ENCODE data around the gene ABCA3. TPM values are rescaled to one million over a fixed set of nuclear protein-coding genes. Genes with fewer than 3 reads are reported as not detected.

ABCA3 gene
- total RNA-seq, 2 experiments from 2014 or later: 6.4 to 10.9 TPM

DNA sequence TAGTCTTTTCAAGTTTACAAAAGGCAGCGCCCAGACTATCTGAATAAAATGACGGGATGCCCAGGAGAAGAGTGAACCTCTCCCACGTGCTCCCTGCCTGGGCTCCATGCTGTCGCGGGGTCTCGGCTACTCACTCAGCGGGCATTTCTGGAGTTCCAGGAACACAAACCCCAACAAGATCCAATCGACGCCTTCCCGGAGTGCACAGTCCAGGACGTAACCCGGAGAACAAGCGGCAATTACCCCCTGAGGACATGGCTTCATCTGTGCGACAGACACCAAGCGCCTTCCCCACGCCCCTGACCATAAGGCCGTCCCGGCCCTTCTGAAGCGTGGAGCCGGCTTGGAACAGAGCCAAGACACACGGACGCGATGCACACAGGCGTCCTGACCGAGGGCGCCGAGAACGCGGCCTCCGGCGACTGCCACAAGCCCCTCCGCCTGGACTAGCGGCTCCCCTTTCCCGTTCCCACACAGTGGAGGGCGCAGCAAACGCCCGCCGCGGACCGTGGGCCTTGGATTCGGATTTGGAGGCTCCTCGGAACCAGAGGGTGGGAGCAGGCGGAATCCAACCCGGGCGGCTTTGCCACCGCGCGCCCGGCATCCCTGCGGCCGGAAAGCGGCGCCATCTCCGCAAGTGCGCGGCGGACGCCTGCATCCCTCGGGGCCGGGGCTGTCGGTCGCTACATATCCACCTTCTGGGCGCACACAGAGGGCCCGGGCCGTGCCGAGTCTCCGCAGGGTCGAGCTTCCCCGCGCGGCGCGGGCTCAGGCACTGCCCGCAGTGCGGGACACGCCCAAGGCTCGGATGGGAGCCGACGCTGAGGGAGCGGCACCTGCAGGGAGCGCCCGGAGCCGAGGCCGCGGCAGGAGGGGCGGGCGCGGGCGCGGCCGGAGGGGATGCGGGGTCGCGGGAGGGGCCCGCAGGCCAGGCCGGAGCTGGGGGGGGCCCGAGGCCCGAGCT is 725 bp downstream of the ABCA3 start:
- peak; percentile 50 for ATAC-seq
- Mint-ChIP-seq H3K4me1 (peaks cover 28% of the 10 kb centered on the region), H3K36me3 (peaks cover 2% of the 10 kb centered on the region), H3K9me3 (ENCODE audit: low read depth) (no peaks in the 10 kb centered on the region), H3K27me3 (peaks cover 27% of the 10 kb centered on the region), H3K4me3 (peak overlapping the region; percentile 74), H3K27ac (peak overlapping the region; percentile 54)
- CTCF ChIA-PET: interaction anchor here (0.6 to 1.2 kb wide), 23 partner anchors 8 to 588 kb away, joined by 3 to 8 read pairs (median 3); partner anchors contain the start of genes CCNF, E4F1, NTHL1 and TSC2
- DNase-seq: peak; percentile 58

DNA sequence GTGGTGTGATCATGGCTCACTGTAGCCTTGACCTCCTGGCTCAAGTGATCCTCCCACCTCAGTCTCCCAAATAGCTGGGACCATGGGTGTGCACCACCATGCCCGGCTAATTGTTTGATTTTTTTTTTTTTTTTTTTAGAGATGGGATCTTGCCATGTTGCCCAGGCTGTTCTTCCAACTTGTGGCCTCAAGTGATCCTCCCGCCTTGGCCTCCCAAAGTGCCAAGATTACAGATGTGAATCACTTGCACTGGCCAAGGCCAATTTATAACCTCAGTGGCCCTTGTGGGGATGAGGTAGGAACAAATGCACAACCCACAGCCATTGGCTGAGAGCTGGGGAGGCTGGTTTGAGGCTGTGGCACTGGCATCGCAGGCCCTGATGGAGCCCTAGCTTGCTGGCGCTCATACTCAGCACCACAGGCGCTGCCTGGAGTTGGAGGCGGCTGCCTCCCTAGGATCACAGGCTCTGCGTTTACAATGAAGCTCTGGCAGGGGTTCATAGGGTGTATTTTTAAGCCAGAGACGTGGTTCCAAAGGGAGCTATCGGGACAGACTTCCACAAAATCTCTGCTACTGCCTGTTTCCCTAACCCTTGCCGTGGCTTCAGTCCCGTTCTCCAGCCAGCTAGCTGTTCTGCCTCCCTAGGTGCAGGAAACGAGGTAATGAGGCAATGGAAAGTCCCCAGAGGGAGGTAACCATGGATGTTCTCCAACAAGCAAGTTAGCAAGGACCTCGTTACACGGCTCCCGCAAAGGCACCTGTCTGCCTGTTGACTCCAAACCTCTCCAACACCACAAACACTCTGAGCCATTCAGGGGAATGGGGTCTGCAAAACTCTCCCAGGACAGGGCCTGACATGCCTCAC is 2.9 kb downstream of the ABCA3 start:
- CTCF ChIA-PET: interaction anchor here (0.7 to 1.6 kb wide), 2 partner anchors 158 to 164 kb away, joined by 4 to 6 read pairs; no protein-coding TSS in a partner anchor

DNA sequence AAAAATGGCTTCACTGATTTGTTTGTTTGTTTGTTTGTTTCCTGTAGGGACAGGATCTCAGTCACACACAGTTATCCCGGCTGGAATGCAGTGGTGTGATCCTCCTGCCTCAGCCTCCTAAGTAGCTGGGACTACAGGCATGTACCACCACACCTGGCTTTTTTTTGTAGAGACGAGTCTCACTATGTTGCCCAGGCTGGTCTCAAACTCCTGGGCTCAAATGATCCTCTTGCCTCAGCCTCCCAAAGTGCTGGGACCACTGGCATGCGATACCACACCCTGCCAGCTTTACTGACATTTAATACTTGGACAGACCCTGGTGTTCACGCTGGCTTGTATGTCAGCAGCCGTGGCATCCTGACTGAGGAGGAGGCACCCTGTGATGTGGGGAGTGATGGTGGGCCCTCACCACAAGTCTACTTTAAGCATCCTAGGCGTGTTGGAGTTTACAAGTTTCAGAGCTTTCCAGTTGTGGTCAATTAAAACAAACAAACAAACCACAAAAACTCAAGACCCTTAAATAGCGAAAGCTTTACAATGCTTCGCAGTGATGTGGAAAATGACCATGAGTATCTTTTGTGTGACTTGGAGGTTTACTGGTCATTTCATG is 5.1 kb downstream of the ABCA3 start:
- Mint-ChIP-seq H3K4me3 (no peak overlapping the region), H3K27ac (no peak overlapping the region), H3K4me1 (peaks cover 17% of the 10 kb centered on the region)

More for the DNA sequence above, 2.9 kb downstream of the ABCA3 start:
- H3K36me3 Mint-ChIP-seq: peaks cover 2% of the 10 kb centered on the region
- H3K9me3 Mint-ChIP-seq (ENCODE audit: low read depth): no peaks in the 10 kb centered on the region
- peaks cover 8% of the 10 kb centered on the region for H3K27me3 Mint-ChIP-seq
- no peak overlapping the region for H3K4me3 Mint-ChIP-seq
- H3K27ac Mint-ChIP-seq: no peak overlapping the region
- DNase-seq: no peak
- H3K4me1 Mint-ChIP-seq: peaks cover 24% of the 10 kb centered on the region
- ATAC-seq: no peak

DNA sequence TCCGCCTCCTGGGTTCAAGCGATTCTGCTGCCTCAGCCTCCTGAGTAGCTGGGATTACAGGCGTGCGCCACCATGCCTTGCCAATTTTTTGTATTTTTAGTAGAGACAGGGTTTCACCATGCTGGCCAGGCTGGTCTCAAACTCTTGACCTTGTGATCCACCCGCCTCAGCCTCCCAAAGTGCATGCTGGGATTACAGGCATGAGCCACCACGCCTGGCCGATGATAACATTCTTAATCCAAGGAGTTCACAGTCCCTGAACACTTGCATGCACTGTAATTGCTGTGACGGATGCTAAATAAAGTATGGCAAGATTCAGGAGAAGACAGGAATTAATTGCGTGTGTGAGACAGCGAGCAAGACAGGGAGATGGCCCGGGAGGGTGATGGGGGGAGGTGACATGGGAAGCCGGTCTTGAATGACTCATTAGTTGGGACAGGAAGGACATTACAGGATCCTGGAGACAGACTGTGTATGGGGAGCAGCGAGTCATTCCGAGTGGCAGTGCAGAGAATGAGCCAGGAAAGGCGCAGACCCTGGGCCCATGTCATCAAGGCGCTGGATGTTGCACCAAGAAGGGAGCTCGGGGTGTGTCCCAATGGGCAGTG is 6.7 kb downstream of the ABCA3 start:
- Mint-ChIP-seq H3K27ac (no peak overlapping the region), H3K27me3 (peaks cover 16% of the 10 kb centered on the region), H3K4me3 (no peak overlapping the region), H3K36me3 (no peaks in the 10 kb centered on the region), H3K9me3 (ENCODE audit: low read depth) (no peaks in the 10 kb centered on the region), H3K4me1 (peaks cover 9% of the 10 kb centered on the region)
- CTCF ChIA-PET: no interaction called here
- no peak for DNase-seq
- no peak for ATAC-seq

More for the DNA sequence above, 5.1 kb downstream of the ABCA3 start:
- ATAC-seq: no peak
- Mint-ChIP-seq H3K36me3 (no peaks in the 10 kb centered on the region), H3K27me3 (peaks cover 16% of the 10 kb centered on the region), H3K9me3 (ENCODE audit: low read depth) (no peaks in the 10 kb centered on the region)
- CTCF ChIA-PET: no interaction called here
- no peak for DNase-seq

DNA sequence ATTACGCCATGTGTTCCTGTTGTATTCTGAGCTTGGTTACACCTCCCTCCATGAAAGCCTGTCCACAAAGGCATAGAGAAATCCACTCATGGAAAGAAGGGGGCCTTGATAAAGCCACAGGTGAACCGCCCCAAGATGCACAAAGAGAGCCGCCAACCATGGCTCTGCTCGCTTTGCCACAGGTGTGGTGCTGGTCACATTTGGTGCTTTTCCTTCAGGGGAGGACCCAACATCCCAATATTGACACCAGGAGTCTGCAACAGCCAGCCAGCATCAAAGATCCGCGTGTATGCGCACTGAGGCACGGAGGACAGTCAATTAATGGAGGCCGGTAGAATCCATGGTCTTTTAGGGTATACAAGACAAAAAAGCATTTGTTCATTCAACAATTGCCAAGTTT is 7.3 kb downstream of the ABCA3 start:
- ATAC-seq (no peak), DNase-seq (no peak)
- Mint-ChIP-seq H3K4me1 (peaks cover 6% of the 10 kb centered on the region), H3K9me3 (ENCODE audit: low read depth) (no peaks in the 10 kb centered on the region), H3K27ac (no peak overlapping the region), H3K36me3 (no peaks in the 10 kb centered on the region), H3K4me3 (no peak overlapping the region), H3K27me3 (peaks cover 16% of the 10 kb centered on the region)
- CTCF ChIA-PET: no interaction called here

DNA sequence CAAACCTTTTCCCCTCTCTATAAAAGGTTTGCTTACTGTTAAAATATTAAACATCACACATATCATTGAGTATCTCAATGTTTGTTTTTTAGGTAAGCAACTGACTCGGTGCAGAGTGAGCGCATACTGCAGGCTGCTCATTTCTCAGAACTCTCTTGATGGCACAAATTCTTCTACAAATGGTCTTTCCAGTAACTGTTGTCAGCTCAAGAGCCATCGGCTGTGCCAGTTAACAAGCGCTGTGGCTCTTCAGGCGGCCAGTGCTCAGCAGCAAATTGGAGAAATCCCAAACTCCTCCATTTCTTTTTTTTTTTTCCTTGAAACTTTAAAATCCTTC is 8.6 kb downstream of the ABCA3 start:
- DNase-seq: no peak
- Mint-ChIP-seq H3K36me3 (no peaks in the 10 kb centered on the region), H3K4me1 (peaks cover 4% of the 10 kb centered on the region), H3K4me3 (no peak overlapping the region), H3K27ac (no peak overlapping the region), H3K27me3 (peaks cover 16% of the 10 kb centered on the region), H3K9me3 (ENCODE audit: low read depth) (no peaks in the 10 kb centered on the region)
- CTCF ChIA-PET: interaction anchor here (0.9 kb wide), 1 partner anchor 8 kb away, joined by 3 read pairs; the partner anchor contains the start of gene ABCA3
- no peak for ATAC-seq

DNA sequence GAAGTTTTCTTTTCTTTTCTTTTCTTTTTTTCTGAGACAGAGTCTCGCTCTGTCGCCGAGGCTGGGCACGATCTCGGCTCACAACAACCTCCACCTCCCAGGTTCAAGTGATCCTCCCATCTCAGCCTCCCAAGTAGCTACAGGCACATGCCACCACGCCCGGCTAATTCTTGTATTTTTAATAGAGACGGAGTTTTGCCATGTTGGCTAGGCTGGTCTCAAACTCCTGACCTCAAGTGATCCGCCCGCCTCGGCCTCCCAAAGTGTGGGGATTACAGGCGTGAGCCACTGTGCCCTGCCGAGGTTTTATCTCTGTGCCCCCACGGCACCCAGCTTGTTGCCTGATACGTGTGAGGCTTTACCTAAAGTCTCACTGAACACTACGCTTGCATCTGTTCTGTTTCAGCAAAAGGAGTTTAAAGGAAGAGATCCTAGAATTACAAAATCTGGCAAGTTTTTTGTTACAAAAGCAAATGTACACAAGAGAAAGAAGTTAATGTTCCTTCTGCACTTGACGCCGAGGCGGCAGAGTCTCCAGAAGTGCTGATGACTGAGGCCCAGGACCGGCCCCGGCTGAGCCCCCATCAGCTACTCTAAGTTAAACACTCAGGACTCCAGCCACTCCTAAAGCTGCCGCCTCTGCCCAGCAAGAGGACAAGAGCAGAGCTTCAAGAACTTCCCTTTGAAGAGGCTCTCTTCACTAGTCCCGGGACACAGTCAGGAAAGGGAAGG is 9.2 kb downstream of the ABCA3 start:
- no peak overlapping the region for H3K27ac Mint-ChIP-seq
- H3K4me1 Mint-ChIP-seq: peaks cover 4% of the 10 kb centered on the region
- H3K27me3 Mint-ChIP-seq: peaks cover 16% of the 10 kb centered on the region
- ATAC-seq (no peak), DNase-seq (no peak)
- CTCF ChIA-PET: interaction anchor here (0.6 to 0.9 kb wide), 2 partner anchors 9 to 146 kb away, joined by 3 read pairs; partner anchors contain the start of gene ABCA3
- no peaks in the 10 kb centered on the region for H3K9me3 Mint-ChIP-seq (ENCODE audit: low read depth)
- H3K36me3 Mint-ChIP-seq: no peaks in the 10 kb centered on the region
- H3K4me3 Mint-ChIP-seq: no peak overlapping the region

DNA sequence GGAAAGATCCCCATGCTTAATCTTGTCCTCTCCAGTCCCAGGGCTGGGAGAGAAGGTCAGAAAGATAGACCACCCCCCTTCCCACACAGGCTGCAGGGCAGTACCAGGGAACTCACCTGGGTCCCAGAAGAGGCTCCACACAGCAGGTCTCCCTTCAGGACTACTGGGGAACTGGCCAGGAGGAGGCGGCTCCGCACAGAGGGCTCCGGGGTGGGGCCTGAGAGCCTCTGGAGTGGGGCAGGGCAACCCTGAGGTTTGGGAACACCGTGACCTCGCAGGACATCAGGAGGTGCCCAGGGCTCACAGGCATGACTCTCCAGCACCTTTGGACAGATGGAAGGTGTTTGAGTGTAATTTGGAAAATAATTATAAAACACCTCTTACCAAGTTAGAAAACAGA is 11.0 kb downstream of the ABCA3 start:
- Mint-ChIP-seq H3K27ac (no peak overlapping the region), H3K4me3 (no peak overlapping the region), H3K36me3 (no peaks in the 10 kb centered on the region), H3K4me1 (no peaks in the 10 kb centered on the region), H3K9me3 (ENCODE audit: low read depth) (no peaks in the 10 kb centered on the region), H3K27me3 (peaks cover 16% of the 10 kb centered on the region)
- no peak for DNase-seq
- CTCF ChIA-PET: no interaction called here
- no peak for ATAC-seq

DNA sequence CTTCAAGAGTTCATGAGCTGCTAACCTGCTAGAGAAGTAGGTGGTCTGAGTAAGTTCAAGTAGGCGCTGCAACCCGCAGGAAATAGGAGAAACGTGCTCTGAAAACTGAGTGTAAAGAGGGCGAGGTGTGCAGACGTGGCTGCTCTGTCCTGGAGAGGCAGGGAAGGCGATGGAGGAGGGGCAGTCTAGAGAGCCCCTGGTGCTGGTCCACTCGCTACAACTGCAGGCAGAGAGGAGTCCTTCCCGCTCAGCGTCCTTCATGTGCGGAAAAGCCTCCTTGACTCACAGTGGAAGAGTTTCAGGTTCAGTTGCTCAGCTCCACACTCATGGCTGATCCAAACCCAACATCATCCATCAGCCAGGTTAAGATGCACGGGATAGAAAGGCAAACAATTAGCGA is 12.1 kb downstream of the ABCA3 start:
- Mint-ChIP-seq H3K27me3 (peaks cover 16% of the 10 kb centered on the region), H3K9me3 (ENCODE audit: low read depth) (no peaks in the 10 kb centered on the region), H3K36me3 (no peaks in the 10 kb centered on the region), H3K27ac (no peak overlapping the region), H3K4me1 (no peaks in the 10 kb centered on the region), H3K4me3 (no peak overlapping the region)
- CTCF ChIA-PET: no interaction called here
- DNase-seq (no peak), ATAC-seq (no peak)

DNA sequence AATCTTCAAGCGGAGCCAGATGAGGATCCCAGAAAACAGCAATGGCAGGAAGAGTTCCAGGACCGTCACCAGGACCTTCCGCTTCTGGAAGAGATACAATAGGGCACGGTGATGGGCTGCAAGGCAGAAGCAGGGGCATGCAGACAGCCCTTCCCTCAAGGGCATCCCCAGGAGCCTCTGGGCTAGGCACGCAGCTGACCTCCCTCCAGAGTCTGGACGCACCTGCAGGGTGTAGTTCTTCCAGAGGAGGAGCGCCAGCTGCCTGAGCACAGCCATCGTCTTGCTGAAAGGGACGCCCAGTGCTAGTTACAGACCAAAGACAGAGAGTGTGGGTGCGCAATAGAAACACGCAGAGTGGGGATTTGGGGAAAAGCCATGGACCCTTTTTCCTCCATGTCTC is 14.3 kb downstream of the ABCA3 start:
- Mint-ChIP-seq H3K9me3 (ENCODE audit: low read depth) (no peaks in the 10 kb centered on the region), H3K27me3 (peaks cover 7% of the 10 kb centered on the region), H3K27ac (no peak overlapping the region), H3K4me3 (no peak overlapping the region), H3K4me1 (no peaks in the 10 kb centered on the region), H3K36me3 (no peaks in the 10 kb centered on the region)
- ATAC-seq (no peak), DNase-seq (no peak)
- CTCF ChIA-PET: no interaction called here

DNA sequence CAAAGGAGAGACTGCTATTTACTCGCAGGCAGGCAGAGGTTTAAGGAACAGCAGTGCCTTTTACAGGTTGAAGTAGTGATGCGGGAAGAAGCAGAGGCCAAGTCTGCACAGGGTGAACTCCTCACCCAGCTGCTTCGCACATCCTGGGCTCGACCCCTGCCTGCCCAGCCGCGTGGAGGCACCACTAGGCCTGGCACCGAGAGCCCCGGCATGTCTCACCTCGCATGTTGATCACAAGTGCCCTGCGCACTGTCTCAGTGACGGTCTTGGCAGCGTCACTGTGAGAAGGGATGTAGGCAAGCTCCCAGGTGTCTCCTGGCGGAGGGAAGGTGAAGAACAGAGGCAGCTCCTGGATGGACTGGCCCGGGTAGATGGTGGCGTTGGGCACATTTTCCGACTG is 14.7 kb downstream of the ABCA3 start:
- H3K4me1 Mint-ChIP-seq: no peaks in the 10 kb centered on the region
- no peak overlapping the region for H3K27ac Mint-ChIP-seq
- H3K36me3 Mint-ChIP-seq: no peaks in the 10 kb centered on the region
- H3K4me3 Mint-ChIP-seq: no peak overlapping the region
- CTCF ChIA-PET: no interaction called here
- peaks cover 4% of the 10 kb centered on the region for H3K27me3 Mint-ChIP-seq
- no peaks in the 10 kb centered on the region for H3K9me3 Mint-ChIP-seq (ENCODE audit: low read depth)
- ATAC-seq: no peak
- DNase-seq: no peak

DNA sequence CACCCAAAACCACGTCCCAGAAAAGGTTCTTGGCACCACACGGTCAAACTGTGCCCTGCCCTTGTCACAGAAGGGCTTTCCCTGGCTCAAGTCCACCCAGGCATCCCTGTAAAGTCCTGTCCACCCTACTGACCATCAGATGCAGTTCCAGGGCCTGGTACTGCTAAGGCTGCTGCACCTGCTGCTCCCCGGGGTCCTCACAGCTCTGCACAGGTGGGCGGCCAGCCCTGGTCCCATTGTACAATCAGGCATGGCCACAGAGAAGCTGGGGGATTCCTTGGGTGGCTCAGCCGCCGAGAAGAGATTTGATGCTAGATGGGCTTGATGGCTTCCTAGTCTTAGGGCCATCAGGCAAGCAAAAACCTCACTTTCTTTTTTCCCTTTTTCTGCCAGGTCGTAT is 15.3 kb downstream of the ABCA3 start:
- DNase-seq (no peak), ATAC-seq (no peak)
- H3K4me1 Mint-ChIP-seq: no peaks in the 10 kb centered on the region
- H3K27ac Mint-ChIP-seq: no peak overlapping the region
- no peak overlapping the region for H3K4me3 Mint-ChIP-seq
- no peaks in the 10 kb centered on the region for H3K9me3 Mint-ChIP-seq (ENCODE audit: low read depth)
- no peaks in the 10 kb centered on the region for H3K36me3 Mint-ChIP-seq
- CTCF ChIA-PET: no interaction called here
- no peaks in the 10 kb centered on the region for H3K27me3 Mint-ChIP-seq
